SK-N-SH treated with all-trans-retinoic acid at 6 μM for 48 hours (cell line): Measurements from ENCODE around the gene TMEM231.

Experiments used
- ATAC-seq: fragments of 200-7000 bp; cut with Tn5 transposase; 3 replicates; pipeline ENCODE4 v1.9.1; 2020; ENCODE audit warnings: mild to moderate bottlenecking, moderate library complexity
- ARNTL ChIP-seq: fragments of 450-650 bp; formaldehyde crosslinking; IDR thresholded peaks from 2 replicates; pipeline ENCODE4 v1.5.0; 2020; ENCODE audit warnings: low read depth, mild to moderate bottlenecking, moderate library complexity, borderline replicate concordance
- BACH2 ChIP-seq: fragments of 250-450 bp; sonication (Bioruptor Pico); IDR thresholded peaks from 2 replicates; pipeline ENCODE4 v1.9.0; 2021; ENCODE audit warnings: mild to moderate bottlenecking, borderline replicate concordance
- CREB5 ChIP-seq: fragments of 250-450 bp; sonication (Bioruptor Pico); IDR thresholded peaks from 2 replicates; pipeline ENCODE4 v1.5.1; 2020; ENCODE audit warnings: low read depth, mild to moderate bottlenecking, moderate library complexity
- CSDC2 ChIP-seq: fragments of 250-450 bp; sonication (Bioruptor Pico); IDR thresholded peaks from 2 replicates; pipeline ENCODE4 v1.5.0; 2020; ENCODE audit warnings: mild to moderate bottlenecking, moderate library complexity
- ESRRG ChIP-seq: fragments of 250-450 bp; sonication (Bioruptor Pico); IDR thresholded peaks from 2 replicates; pipeline ENCODE4 v1.6.1; 2021; ENCODE audit warnings: mild to moderate bottlenecking
- GLIS3 ChIP-seq: fragments of 250-450 bp; sonication (Bioruptor Pico); IDR thresholded peaks from 2 replicates; pipeline ENCODE4 v1.5.0; 2020; ENCODE audit warnings: mild to moderate bottlenecking, moderate library complexity
- ISL1 ChIP-seq: fragments of 250-450 bp; sonication (Bioruptor Pico); IDR thresholded peaks from 2 replicates; pipeline ENCODE4 v2.1.2; 2022; ENCODE audit warnings: mild to moderate bottlenecking, moderate library complexity
- OSR1 ChIP-seq: fragments of 250-450 bp; sonication (Bioruptor Pico); IDR thresholded peaks from 2 replicates; pipeline ENCODE4 v1.8.0; 2022; ENCODE audit warnings: moderate library complexity, mild to moderate bottlenecking, inconsistent platforms
- PATZ1 ChIP-seq: fragments of 250-450 bp; sonication (Bioruptor Pico); IDR thresholded peaks from 2 replicates; pipeline ENCODE4 v1.8.0; 2020; ENCODE audit warnings: mild to moderate bottlenecking, moderate library complexity, borderline replicate concordance
- POU6F1 ChIP-seq: fragments of 250-450 bp; sonication (Bioruptor Pico); IDR thresholded peaks from 2 replicates; pipeline ENCODE4 v1.8.0; 2021; ENCODE audit warnings: low read depth, mild to moderate bottlenecking, moderate library complexity, borderline replicate concordance
- PPARA ChIP-seq: fragments of 250-450 bp; sonication (Bioruptor Pico); IDR thresholded peaks from 2 replicates; pipeline ENCODE4 v1.5.0; 2020; ENCODE audit warnings: mild to moderate bottlenecking, borderline replicate concordance
- RARB ChIP-seq: fragments of 250-450 bp; sonication (Bioruptor Pico); IDR thresholded peaks from 2 replicates; pipeline ENCODE4 v1.8.0; 2021; ENCODE audit warnings: mild to moderate bottlenecking, moderate library complexity
- SNAI2 ChIP-seq: fragments of 250-450 bp; sonication (Bioruptor Pico); IDR thresholded peaks from 2 replicates; pipeline ENCODE4 v1.5.0; 2020; ENCODE audit warnings: mild to moderate bottlenecking, moderate library complexity
- TCF4 ChIP-seq: fragments of 250-450 bp; sonication (Bioruptor Pico); IDR thresholded peaks from 2 replicates; pipeline ENCODE4 v1.8.0; 2021; ENCODE audit warnings: mild to moderate bottlenecking, moderate library complexity, borderline replicate concordance
- TOX ChIP-seq: fragments of 250-450 bp; sonication (Bioruptor Pico); IDR thresholded peaks from 2 replicates; pipeline ENCODE4 v1.8.0; 2021; ENCODE audit warnings: mild to moderate bottlenecking, moderate library complexity, borderline replicate concordance
- TSHZ2 ChIP-seq: fragments of 250-450 bp; sonication (Bioruptor Pico); IDR thresholded peaks from 2 replicates; pipeline ENCODE4 v1.5.0; 2020; ENCODE audit warnings: mild to moderate bottlenecking, moderate library complexity
- ZC3H10 ChIP-seq: fragments of 250-450 bp; sonication (Bioruptor Pico); IDR thresholded peaks from 2 replicates; pipeline ENCODE4 v1.5.1; 2021; ENCODE audit warnings: mild to moderate bottlenecking, moderate library complexity
- ZFP3 ChIP-seq: fragments of 250-450 bp; sonication (Bioruptor Pico); IDR thresholded peaks from 2 replicates; pipeline ENCODE4 v1.5.0; 2020; ENCODE audit warnings: mild to moderate bottlenecking, moderate library complexity
- ZFP30 ChIP-seq: fragments of 450-650 bp; formaldehyde crosslinking; IDR thresholded peaks from 2 replicates; pipeline ENCODE4 v1.5.0; 2022; ENCODE audit warnings: mild to moderate bottlenecking, moderate library complexity
- ZNF565 ChIP-seq: fragments of 450-650 bp; formaldehyde crosslinking; conservative IDR thresholded peaks from 2 replicates; pipeline ENCODE4 v1.5.0; 2020; ENCODE audit warnings: low read depth, mild to moderate bottlenecking, moderate library complexity
- ZNF70 ChIP-seq: fragments of 450-650 bp; formaldehyde crosslinking; IDR thresholded peaks from 2 replicates; pipeline ENCODE4 v1.5.0; 2020; ENCODE audit warnings: mild to moderate bottlenecking, moderate library complexity
- ZNF8 ChIP-seq: fragments of 450-650 bp; formaldehyde crosslinking; IDR thresholded peaks from 2 replicates; pipeline ENCODE4 v1.5.0; 2020; ENCODE audit warnings: mild to moderate bottlenecking, moderate library complexity

Gene TMEM231

GRCh38 chr16:75519175-75519574 is 36.9 kb downstream of the TMEM231 start:
- TF ChIP-seq PATZ1 (CRISPR knock-in tag) = no peak
- no peak for TF ChIP-seq SNAI2
- no peak for TF ChIP-seq ZNF8
- TF ChIP-seq ZNF565 (CRISPR knock-in tag) = no peak
- no peak for TF ChIP-seq ZNF70 (CRISPR knock-in tag)
- TF ChIP-seq ISL1 = no peak
- TF ChIP-seq GLIS3 (CRISPR knock-in tag) = no peak
- TF ChIP-seq TOX (CRISPR knock-in tag) = no peak
- no peak for TF ChIP-seq TSHZ2 (CRISPR knock-in tag)
- TF ChIP-seq BACH2 (CRISPR knock-in tag) = no peak
- TF ChIP-seq RARB (CRISPR knock-in tag) = no peak
- TF ChIP-seq TCF4 = no peak
- no peak for TF ChIP-seq CREB5 (CRISPR knock-in tag)
- TF ChIP-seq OSR1 = no peak
- TF ChIP-seq ZFP30 (CRISPR knock-in tag) = no peak
- TF ChIP-seq ESRRG = no peak
- no peak for TF ChIP-seq ZC3H10
- no peak for TF ChIP-seq ZFP3 (CRISPR knock-in tag)
- no peak for TF ChIP-seq PPARA (CRISPR knock-in tag)
- TF ChIP-seq POU6F1 (CRISPR knock-in tag) = no peak
- no peak for ATAC-seq

- peak; percentile 59 for ATAC-seq
Measured at GRCh38 chr16:75516189-75516966, 39.7 kb downstream of the TMEM231 start.

- TF ChIP-seq CSDC2 (CRISPR knock-in tag) (no peak), ZNF565 (CRISPR knock-in tag) (no peak), ZFP3 (CRISPR knock-in tag) (no peak), TCF4 (no peak)
- ATAC-seq = no peak
Measured at GRCh38 chr16:75514296-75514695, 41.8 kb downstream of the TMEM231 start.

GRCh38 chr16:75506574-75506973 is 49.5 kb downstream of the TMEM231 start:
- peak; percentile 24; the same call in 1 of the 3 replicates for ATAC-seq
- no peak for TF ChIP-seq BACH2 (CRISPR knock-in tag)
- no peak for TF ChIP-seq PPARA (CRISPR knock-in tag)
- no peak for TF ChIP-seq GLIS3 (CRISPR knock-in tag)
- no peak for TF ChIP-seq ESRRG
- no peak for TF ChIP-seq ARNTL (CRISPR knock-in tag)
- TF ChIP-seq ZNF8 = no peak
- TF ChIP-seq POU6F1 (CRISPR knock-in tag) = no peak
- TF ChIP-seq ISL1 = no peak
- no peak for TF ChIP-seq PATZ1 (CRISPR knock-in tag)
- no peak for TF ChIP-seq RARB (CRISPR knock-in tag)
- no peak for TF ChIP-seq SNAI2
- TF ChIP-seq CREB5 (CRISPR knock-in tag) = no peak
- TF ChIP-seq TOX (CRISPR knock-in tag) = no peak
- TF ChIP-seq ZFP30 (CRISPR knock-in tag) = no peak
- TF ChIP-seq ZNF565 (CRISPR knock-in tag) = no peak
- no peak for TF ChIP-seq CSDC2 (CRISPR knock-in tag)
- TF ChIP-seq TCF4 = no peak
- no peak for TF ChIP-seq OSR1
